ENCODE measurements around the gene IFNAR1. TPM values are rescaled to one million over a fixed set of nuclear protein-coding genes. Genes with fewer than 3 reads are reported as not detected.
A peak's percentile ranks its signal among the peaks of the same experiment; 100 is the strongest.

Gene IFNAR1
- total RNA-seq, 2 experiments from 2014 or later: 18.1 to 60.8 TPM

DNA sequence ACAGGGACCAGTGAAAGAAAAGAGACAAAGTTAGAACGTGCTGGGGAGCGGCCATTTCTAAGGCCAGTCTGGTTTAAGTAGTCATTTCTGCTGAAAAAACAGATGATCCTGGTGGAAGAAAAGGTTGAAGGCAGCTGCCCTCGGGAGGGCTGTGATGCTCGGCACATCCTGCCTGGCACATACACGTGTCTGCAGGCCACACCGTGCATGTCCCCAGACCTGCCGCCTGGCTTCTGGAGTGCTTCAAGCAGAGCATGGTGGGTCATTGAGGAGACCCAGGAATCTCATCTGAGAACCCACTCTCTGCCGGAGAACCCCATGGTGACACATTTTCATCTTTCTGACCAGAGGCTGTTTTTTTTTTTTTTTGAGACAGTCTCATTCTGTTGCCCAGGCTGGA lies 32.4 kb downstream of the IFNAR1 start:
- intact Hi-C loops (cut with micrococcal nuclease; ENCODE audit: unreplicated experiment): no loop called here
- Histone ChIP-seq H3K9me2 (ENCODE audit: insufficient read depth, low read length) (no peaks in the 10 kb centered on the region), H3K4me3 (ENCODE audit: low read depth, low read length, poor library complexity, severe bottlenecking) (no peak overlapping the region), H3K36me3 (ENCODE audit: insufficient read depth, low read length) (peaks cover 62% of the 10 kb centered on the region), H3K27ac (ENCODE audit: low read depth, low read length, poor library complexity, severe bottlenecking) (no peak overlapping the region), H3K4me1 (ENCODE audit: insufficient read depth, low read length, poor library complexity, severe bottlenecking) (peaks cover 26% of the 10 kb centered on the region), H3K79me2 (ENCODE audit: insufficient read depth, low read depth, low read length) (no peaks in the 10 kb centered on the region), H3K9me3 (ENCODE audit: low read length) (no peaks in the 10 kb centered on the region; the same call in 1 of the 2 replicates), H3K4me2 (ENCODE audit: low read length) (no peak overlapping the region), H2AFZ (ENCODE audit: low read length) (no peak overlapping the region), H4K20me1 (ENCODE audit: insufficient read depth, low read length) (no peaks in the 10 kb centered on the region)
- ChIA-PET POLR2A (no interaction called here), CTCF (ENCODE audit: unreplicated experiment) (no interaction called here)
- no TSS peak for BruUV-seq (replicated peaks)
- no peak for TF ChIP-seq EZH2phosphoT487 (IDR thresholded peaks at IDR 0.05; ENCODE audit: borderline replicate concordance, low read depth, low read length)
- TF ChIP-seq, protein P1, sequence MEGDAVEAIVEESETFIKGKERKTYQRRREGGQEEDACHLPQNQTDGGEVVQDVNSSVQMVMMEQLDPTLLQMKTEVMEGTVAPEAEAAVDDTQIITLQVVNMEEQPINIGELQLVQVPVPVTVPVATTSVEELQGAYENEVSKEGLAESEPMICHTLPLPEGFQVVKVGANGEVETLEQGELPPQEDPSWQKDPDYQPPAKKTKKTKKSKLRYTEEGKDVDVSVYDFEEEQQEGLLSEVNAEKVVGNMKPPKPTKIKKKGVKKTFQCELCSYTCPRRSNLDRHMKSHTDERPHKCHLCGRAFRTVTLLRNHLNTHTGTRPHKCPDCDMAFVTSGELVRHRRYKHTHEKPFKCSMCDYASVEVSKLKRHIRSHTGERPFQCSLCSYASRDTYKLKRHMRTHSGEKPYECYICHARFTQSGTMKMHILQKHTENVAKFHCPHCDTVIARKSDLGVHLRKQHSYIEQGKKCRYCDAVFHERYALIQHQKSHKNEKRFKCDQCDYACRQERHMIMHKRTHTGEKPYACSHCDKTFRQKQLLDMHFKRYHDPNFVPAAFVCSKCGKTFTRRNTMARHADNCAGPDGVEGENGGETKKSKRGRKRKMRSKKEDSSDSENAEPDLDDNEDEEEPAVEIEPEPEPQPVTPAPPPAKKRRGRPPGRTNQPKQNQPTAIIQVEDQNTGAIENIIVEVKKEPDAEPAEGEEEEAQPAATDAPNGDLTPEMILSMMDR (conservative IDR thresholded peaks at IDR 0.05; ENCODE audit: low read length): no peak
- no peak for DNase-seq (ENCODE audit: low spot score)

DNA sequence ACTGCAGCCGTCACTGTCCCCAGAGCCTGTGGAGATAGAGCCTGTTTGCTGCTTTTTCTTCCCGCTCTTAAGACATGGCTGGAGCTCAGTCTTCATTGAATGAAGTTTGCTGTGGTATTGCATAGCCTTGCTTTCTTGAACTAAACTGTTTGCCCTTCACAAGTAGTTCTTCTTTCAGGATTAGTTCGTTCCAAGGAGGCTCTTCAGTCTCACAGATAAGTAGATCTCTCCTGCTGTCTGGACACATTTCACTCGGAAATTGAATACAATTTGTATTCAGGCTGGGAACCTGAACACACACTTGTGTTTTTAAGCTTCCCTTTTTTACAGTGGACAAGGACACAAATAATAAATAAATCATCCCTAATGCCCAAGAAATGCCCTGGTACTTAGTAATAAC lies 34.7 kb downstream of the IFNAR1 start:
- no peaks in the 10 kb centered on the region for H4K20me1 ChIP-seq (ENCODE audit: insufficient read depth, low read length)
- no peak for DNase-seq (ENCODE audit: low spot score)
- H3K79me2 ChIP-seq (ENCODE audit: insufficient read depth, low read depth, low read length): no peaks in the 10 kb centered on the region
- no peak overlapping the region for H3K4me3 ChIP-seq (ENCODE audit: low read depth, low read length, poor library complexity, severe bottlenecking)
- POLR2A ChIA-PET: interaction anchor here (0.5 to 2.1 kb wide), 4 partner anchors 13 to 117 kb away, joined by 3 to 12 read pairs (median 4); no protein-coding TSS in a partner anchor
- H3K27ac ChIP-seq (ENCODE audit: low read depth, low read length, poor library complexity, severe bottlenecking): no peak overlapping the region
- intact Hi-C loops (cut with micrococcal nuclease; ENCODE audit: unreplicated experiment): no loop called here
- H3K9me2 ChIP-seq (ENCODE audit: insufficient read depth, low read length): no peaks in the 10 kb centered on the region
- no peak overlapping the region for H3K4me2 ChIP-seq (ENCODE audit: low read length)
- no TSS peak for BruUV-seq (replicated peaks)
- CTCF ChIA-PET (ENCODE audit: unreplicated experiment): no interaction called here
- H3K36me3 ChIP-seq (ENCODE audit: insufficient read depth, low read length): peaks cover 42% of the 10 kb centered on the region
- H3K9me3 ChIP-seq (ENCODE audit: low read length): peaks cover 7% of the 10 kb centered on the region; the same call in 1 of the 2 replicates
- peaks cover 37% of the 10 kb centered on the region for H3K4me1 ChIP-seq (ENCODE audit: insufficient read depth, low read length, poor library complexity, severe bottlenecking)
- no peak overlapping the region for H2AFZ ChIP-seq (ENCODE audit: low read length)
- TF ChIP-seq, protein P1 (conservative IDR thresholded peaks at IDR 0.05; ENCODE audit: low read length): no peak
- no peak for TF ChIP-seq EZH2phosphoT487 (IDR thresholded peaks at IDR 0.05; ENCODE audit: borderline replicate concordance, low read depth, low read length)

DNA sequence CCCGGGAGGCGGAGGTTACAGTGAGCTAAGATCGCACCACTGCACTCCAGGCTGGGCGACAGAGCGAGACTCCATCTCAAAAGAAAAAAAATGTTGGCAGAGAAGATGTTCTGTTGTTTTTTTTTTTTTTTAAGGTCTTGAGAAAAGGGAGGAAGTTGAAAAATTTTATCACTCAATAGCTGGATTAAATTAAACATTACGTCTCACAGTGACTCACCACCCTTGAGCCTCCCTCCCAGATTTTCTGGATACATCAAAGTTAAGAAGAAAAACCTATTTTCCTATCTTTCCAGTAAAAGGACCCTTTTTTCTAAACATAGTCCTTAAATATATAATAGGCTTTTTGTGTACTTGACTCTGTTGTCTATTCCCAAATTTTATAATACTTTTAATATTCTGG lies 35.5 kb downstream of the IFNAR1 start:
- H4K20me1 ChIP-seq (ENCODE audit: insufficient read depth, low read length): no peaks in the 10 kb centered on the region
- intact Hi-C loops (cut with micrococcal nuclease; ENCODE audit: unreplicated experiment): loop anchor here (2.0 to 5.0 kb wide), 4 partner anchors 15 to 159 kb away; partner anchors contain the start of genes IFNGR2 and IL10RB
- ChIA-PET POLR2A (interaction anchor here (0.6 to 2.1 kb wide), 6 partner anchors 14 to 157 kb away, joined by 3 to 12 read pairs (median 4); partner anchors contain the start of gene IFNAR1), CTCF (ENCODE audit: unreplicated experiment) (interaction anchor here (1.2 kb wide), 1 partner anchor 133 kb away, joined by 3 read pairs; no protein-coding TSS in a partner anchor)
- H3K36me3 ChIP-seq (ENCODE audit: insufficient read depth, low read length): peaks cover 34% of the 10 kb centered on the region
- peak overlapping the region; percentile 60; the same call in 1 of the 2 replicates for H3K4me2 ChIP-seq (ENCODE audit: low read length)
- BruUV-seq (replicated peaks): no TSS peak
- H3K79me2 ChIP-seq (ENCODE audit: insufficient read depth, low read depth, low read length): no peaks in the 10 kb centered on the region
- no peaks in the 10 kb centered on the region for H3K9me2 ChIP-seq (ENCODE audit: insufficient read depth, low read length)
- H2AFZ ChIP-seq (ENCODE audit: low read length): no peak overlapping the region
- no peak overlapping the region for H3K4me3 ChIP-seq (ENCODE audit: low read depth, low read length, poor library complexity, severe bottlenecking)
- peaks cover 38% of the 10 kb centered on the region for H3K4me1 ChIP-seq (ENCODE audit: insufficient read depth, low read length, poor library complexity, severe bottlenecking)
- DNase-seq (ENCODE audit: low spot score): no peak
- H3K9me3 ChIP-seq (ENCODE audit: low read length): peaks cover 7% of the 10 kb centered on the region; the same call in 1 of the 2 replicates
- H3K27ac ChIP-seq (ENCODE audit: low read depth, low read length, poor library complexity, severe bottlenecking): no peak overlapping the region
- TF ChIP-seq EZH2phosphoT487 (IDR thresholded peaks at IDR 0.05; ENCODE audit: borderline replicate concordance, low read depth, low read length): no peak
- TF ChIP-seq, protein P1 (conservative IDR thresholded peaks at IDR 0.05; ENCODE audit: low read length): no peak
